OCI-LY1 (cell line): ENCODE data around the gene SYNGR1.
A peak's percentile ranks its signal among the peaks of the same experiment; 100 is the strongest.

Source experiments
- H2AFZ ChIP-seq: fragments of 200-600 bp; sonication (generic), shearing (Covaris generic); 2 replicates; pipeline ENCODE4 v1.6.0; 2014; ENCODE audit warnings: antibody characterized with exemption, mild to moderate bottlenecking, low read length
- H3F3A ChIP-seq: fragments of 200-600 bp; sonication (generic), shearing (Covaris generic); 2 replicates; pipeline ENCODE4 v1.6.0; 2014; ENCODE audit warnings: mild to moderate bottlenecking, antibody characterized with exemption, low read length, moderate library complexity; ENCODE audit not compliant: insufficient read depth
- H3K27ac ChIP-seq: fragments of 200-600 bp; sonication (generic); 2 replicates; pipeline ENCODE4 v1.5.1; 2014; ENCODE audit warnings: low read length, mixed run types, mild to moderate bottlenecking, low read depth; ENCODE audit not compliant: poor library complexity, severe bottlenecking
- H3K27me3 ChIP-seq: fragments of 200-600 bp; sonication (generic); 2 replicates; pipeline ENCODE4 v1.6.0; 2014; ENCODE audit warnings: antibody characterized with exemption, mild to moderate bottlenecking, low read length, moderate library complexity; ENCODE audit not compliant: insufficient read depth
- H3K36me3 ChIP-seq: fragments of 200-600 bp; sonication (generic); 2 replicates; pipeline ENCODE4 v1.6.1; 2014; ENCODE audit warnings: mild to moderate bottlenecking, antibody characterized with exemption, low read length, moderate library complexity, mixed read lengths; ENCODE audit not compliant: insufficient read depth
- H3K4me1 ChIP-seq: fragments of 200-600 bp; sonication (generic); 2 replicates; pipeline ENCODE4 v1.5.1; 2014; ENCODE audit warnings: mild to moderate bottlenecking, low read length, moderate library complexity; ENCODE audit not compliant: insufficient read depth, severe bottlenecking
- H3K4me2 ChIP-seq: fragments of 200-600 bp; sonication (generic), shearing (Covaris generic); 2 replicates; pipeline ENCODE4 v1.6.1; 2014; ENCODE audit warnings: low read length
- H3K4me3 ChIP-seq: fragments of 200-600 bp; sonication (generic); 2 replicates; pipeline ENCODE4 v1.5.1; 2014; ENCODE audit warnings: low read length, low read depth, mild to moderate bottlenecking, mixed read lengths; ENCODE audit not compliant: poor library complexity, severe bottlenecking
- H3K79me2 ChIP-seq: fragments of 200-600 bp; shearing (Covaris generic); 2 replicates; pipeline ENCODE4 v1.6.1; 2016; ENCODE audit warnings: mixed run types, low read length, mixed read lengths; ENCODE audit not compliant: insufficient read depth
- H3K9ac ChIP-seq: fragments of 200-600 bp; sonication (generic), shearing (Covaris generic); 2 replicates; pipeline ENCODE4 v1.6.1; 2014; ENCODE audit warnings: mild to moderate bottlenecking, low read length, mixed read lengths
- H3K9me2 ChIP-seq: fragments of 200-600 bp; sonication (generic), shearing (Covaris generic); 2 replicates; pipeline ENCODE4 v1.6.1; 2014; ENCODE audit warnings: low read depth, mild to moderate bottlenecking, low read length, mixed read lengths
- H3K9me3 ChIP-seq: fragments of 200-600 bp; shearing (Covaris generic); 2 replicates; pipeline ENCODE4 v1.6.1; 2014; ENCODE audit warnings: low read length, mixed read lengths
- H4K20me1 ChIP-seq: fragments of 200-600 bp; sonication (generic), shearing (Covaris generic); 2 replicates; pipeline ENCODE4 v1.6.0; 2016; ENCODE audit warnings: mild to moderate bottlenecking, low read length; ENCODE audit not compliant: insufficient read depth
- EZH2 ChIP-seq: fragments of 200-600 bp; sonication (generic), shearing (Covaris generic); IDR thresholded peaks from 2 replicates; pipeline ENCODE4 v1.8.0; 2017; ENCODE audit warnings: borderline replicate concordance, mixed run types, mild to moderate bottlenecking, antibody characterized with exemption, low read length, moderate library complexity, mixed read lengths
- TF ChIP-seq, protein P1 (sequence below): fragments of 200-600 bp; sonication (generic), shearing (Covaris generic); IDR thresholded peaks from 2 replicates; pipeline ENCODE4 v1.5.1; 2017; ENCODE audit warnings: mild to moderate bottlenecking, antibody characterized with exemption, low read length, moderate library complexity, mixed read lengths

Gene SYNGR1

GRCh38 chr22:39303892-39304671, 45.7 kb upstream of the SYNGR1 start:
- Histone ChIP-seq H3K27me3 (peaks cover 13% of the 10 kb centered on the region; the same call in 1 of the 2 replicates), H3K79me2 (no peaks in the 10 kb centered on the region), H3K9ac (no peak overlapping the region), H4K20me1 (no peaks in the 10 kb centered on the region), H3F3A (no peaks in the 10 kb centered on the region), H3K9me3 (no peaks in the 10 kb centered on the region), H3K27ac (no peak overlapping the region), H3K4me1 (peaks cover 8% of the 10 kb centered on the region), H3K9me2 (no peaks in the 10 kb centered on the region), H3K4me2 (no peak overlapping the region), H3K4me3 (no peak overlapping the region), H3K36me3 (no peaks in the 10 kb centered on the region), H2AFZ (no peak overlapping the region)
- TF ChIP-seq, protein P1, sequence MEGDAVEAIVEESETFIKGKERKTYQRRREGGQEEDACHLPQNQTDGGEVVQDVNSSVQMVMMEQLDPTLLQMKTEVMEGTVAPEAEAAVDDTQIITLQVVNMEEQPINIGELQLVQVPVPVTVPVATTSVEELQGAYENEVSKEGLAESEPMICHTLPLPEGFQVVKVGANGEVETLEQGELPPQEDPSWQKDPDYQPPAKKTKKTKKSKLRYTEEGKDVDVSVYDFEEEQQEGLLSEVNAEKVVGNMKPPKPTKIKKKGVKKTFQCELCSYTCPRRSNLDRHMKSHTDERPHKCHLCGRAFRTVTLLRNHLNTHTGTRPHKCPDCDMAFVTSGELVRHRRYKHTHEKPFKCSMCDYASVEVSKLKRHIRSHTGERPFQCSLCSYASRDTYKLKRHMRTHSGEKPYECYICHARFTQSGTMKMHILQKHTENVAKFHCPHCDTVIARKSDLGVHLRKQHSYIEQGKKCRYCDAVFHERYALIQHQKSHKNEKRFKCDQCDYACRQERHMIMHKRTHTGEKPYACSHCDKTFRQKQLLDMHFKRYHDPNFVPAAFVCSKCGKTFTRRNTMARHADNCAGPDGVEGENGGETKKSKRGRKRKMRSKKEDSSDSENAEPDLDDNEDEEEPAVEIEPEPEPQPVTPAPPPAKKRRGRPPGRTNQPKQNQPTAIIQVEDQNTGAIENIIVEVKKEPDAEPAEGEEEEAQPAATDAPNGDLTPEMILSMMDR: no peak
- TF ChIP-seq EZH2: no peak

- Histone ChIP-seq H2AFZ (no peak overlapping the region), H3F3A (no peaks in the 10 kb centered on the region), H3K27me3 (peaks cover 16% of the 10 kb centered on the region; the same call in 1 of the 2 replicates), H3K27ac (no peak overlapping the region), H3K9me2 (no peaks in the 10 kb centered on the region), H3K79me2 (no peaks in the 10 kb centered on the region), H3K4me3 (no peak overlapping the region), H3K4me1 (peaks cover 4% of the 10 kb centered on the region), H3K9ac (no peak overlapping the region), H4K20me1 (no peaks in the 10 kb centered on the region), H3K36me3 (peaks cover 3% of the 10 kb centered on the region), H3K4me2 (no peak overlapping the region), H3K9me3 (no peaks in the 10 kb centered on the region)
- TF ChIP-seq EZH2: no peak
- TF ChIP-seq, protein P1: peak; percentile 49
These were observed 43.1 kb upstream of the SYNGR1 start for GRCh38 chr22:39306456-39307361.

DNA sequence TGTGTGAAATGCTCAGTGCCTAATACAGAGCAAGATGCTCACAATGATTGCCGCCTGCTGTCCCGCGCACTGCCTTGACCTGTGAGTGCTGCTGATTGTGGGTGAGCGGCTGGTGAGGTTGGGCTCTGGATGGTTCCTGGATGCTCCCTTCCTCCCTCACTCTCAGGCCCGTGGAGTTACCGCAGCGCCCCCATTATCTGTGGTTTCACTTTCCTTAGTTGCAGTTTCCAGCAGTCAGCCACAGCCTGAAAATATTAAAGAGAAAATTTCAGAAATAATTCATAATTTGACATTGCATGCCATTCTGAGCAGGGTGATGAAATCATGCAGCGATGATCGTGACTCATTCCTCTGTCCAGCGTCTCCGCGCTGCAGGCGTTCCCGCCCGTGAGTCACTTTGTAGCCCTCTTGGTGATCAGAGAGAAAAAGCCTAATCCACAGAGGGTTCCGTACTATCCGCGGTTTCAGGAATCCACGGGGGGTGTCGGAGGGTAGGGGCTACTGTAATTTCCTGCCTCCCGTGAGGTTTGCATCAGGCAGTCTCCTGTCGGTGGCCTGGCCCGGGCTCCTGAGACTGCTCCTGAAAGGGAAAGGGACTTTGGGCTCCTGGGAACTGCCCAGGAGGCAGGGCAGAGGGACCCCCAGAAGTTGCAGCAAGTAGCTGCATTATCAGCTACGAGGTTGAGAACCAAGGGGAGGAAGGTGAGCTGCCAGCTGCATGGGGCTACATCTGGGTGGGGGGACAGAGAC, 41.0 kb upstream of the SYNGR1 start:
- H3K4me1 ChIP-seq: peaks cover 4% of the 10 kb centered on the region
- H3K9me3 ChIP-seq: no peaks in the 10 kb centered on the region
- H2AFZ ChIP-seq: no peak overlapping the region
- H3K36me3 ChIP-seq: peaks cover 24% of the 10 kb centered on the region
- TF ChIP-seq EZH2: no peak
- TF ChIP-seq, protein P1: no peak; the same call in 1 of the 2 replicates
- H3K9ac ChIP-seq: no peak overlapping the region
- no peak overlapping the region for H3K4me2 ChIP-seq
- no peaks in the 10 kb centered on the region for H3K79me2 ChIP-seq
- H3K4me3 ChIP-seq: no peak overlapping the region
- no peaks in the 10 kb centered on the region for H4K20me1 ChIP-seq
- H3K27ac ChIP-seq: no peak overlapping the region
- H3K9me2 ChIP-seq: no peaks in the 10 kb centered on the region
- 0 out of 2 replicates have a peak, but pooled peaks cover 5% of the 10 kb centered on the region for H3F3A ChIP-seq
- H3K27me3 ChIP-seq: peaks cover 11% of the 10 kb centered on the region; the same call in 1 of the 2 replicates
